ENCODE results near the gene C6. TPM values are rescaled to one million over a fixed set of nuclear protein-coding genes. Genes with fewer than 3 reads are reported as not detected.

The C6 gene
- total RNA-seq (not detected in 2 replicates), polyA plus RNA-seq (not detected in 2 replicates), polyA minus RNA-seq (not detected in 2 replicates)
- not detected for total RNA-seq (2013)

DNA sequence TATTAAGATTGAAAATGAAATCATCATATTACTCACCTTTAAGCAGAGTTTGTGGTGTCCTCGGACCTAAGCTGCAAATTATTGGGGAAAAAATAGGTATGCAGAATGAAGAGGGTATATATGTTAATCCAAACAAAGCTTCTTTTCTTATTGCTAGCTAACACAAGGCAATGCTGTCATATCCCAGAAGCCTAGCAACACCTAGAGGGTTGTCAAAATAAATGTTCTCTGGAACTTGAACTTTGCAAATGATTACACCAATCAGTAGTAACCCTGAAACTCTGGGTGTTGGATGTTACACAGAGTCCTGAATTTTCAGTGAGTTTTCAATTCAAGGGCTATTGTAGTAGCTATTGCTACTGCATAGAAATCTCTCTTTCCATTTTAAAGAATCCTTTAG lies at the start of gene C6:
C6 (minus strand) TSS at position 193 of the 400 bp plus-strand sequence. CDS start 10,302 bp downstream, outside the sequence.
- Mint-ChIP-seq H3K27me3 (no peaks in the 10 kb centered on the region), H3K4me3 (no peak within 1 kb of the TSS), H3K9me3 (ENCODE audit: insufficient read depth) (no peaks in the 10 kb centered on the region), H3K4me1 (no peaks in the 10 kb centered on the region), H3K27ac (no peak within 1 kb of the TSS)
- no peaks in the 10 kb centered on the region for H3K36me3 ChIP-seq (replicated peaks in 1 of 2; ENCODE audit: control extremely low read depth in 1 of 2, control insufficient read depth in 1 of 2, extremely low read depth in 1 of 2, insufficient read depth in 2 of 2, low read length in 1 of 2)
- H3K79me2 ChIP-seq (ENCODE audit: control insufficient read depth, insufficient read depth, low read length): no peaks in the 10 kb centered on the region
- no CpG with 5 or more reads among the region's 1 CpG for WGBS (ENCODE audit: insufficient coverage)
- H3K9me3 ChIP-seq (ENCODE audit: control extremely low read depth in 1 of 3, control insufficient read depth in 2 of 3, insufficient read depth in 1 of 3, low read length in 2 of 3): no peaks in the 10 kb centered on the region
- ATAC-seq (ENCODE audit: low read depth): no peak
- TF ChIP-seq EZH2 (IDR thresholded peaks at IDR 0.05; ENCODE audit: borderline replicate concordance, insufficient read depth, low read depth, low read length, poor library complexity, severe bottlenecking): no peak
- TF ChIP-seq, protein P1, sequence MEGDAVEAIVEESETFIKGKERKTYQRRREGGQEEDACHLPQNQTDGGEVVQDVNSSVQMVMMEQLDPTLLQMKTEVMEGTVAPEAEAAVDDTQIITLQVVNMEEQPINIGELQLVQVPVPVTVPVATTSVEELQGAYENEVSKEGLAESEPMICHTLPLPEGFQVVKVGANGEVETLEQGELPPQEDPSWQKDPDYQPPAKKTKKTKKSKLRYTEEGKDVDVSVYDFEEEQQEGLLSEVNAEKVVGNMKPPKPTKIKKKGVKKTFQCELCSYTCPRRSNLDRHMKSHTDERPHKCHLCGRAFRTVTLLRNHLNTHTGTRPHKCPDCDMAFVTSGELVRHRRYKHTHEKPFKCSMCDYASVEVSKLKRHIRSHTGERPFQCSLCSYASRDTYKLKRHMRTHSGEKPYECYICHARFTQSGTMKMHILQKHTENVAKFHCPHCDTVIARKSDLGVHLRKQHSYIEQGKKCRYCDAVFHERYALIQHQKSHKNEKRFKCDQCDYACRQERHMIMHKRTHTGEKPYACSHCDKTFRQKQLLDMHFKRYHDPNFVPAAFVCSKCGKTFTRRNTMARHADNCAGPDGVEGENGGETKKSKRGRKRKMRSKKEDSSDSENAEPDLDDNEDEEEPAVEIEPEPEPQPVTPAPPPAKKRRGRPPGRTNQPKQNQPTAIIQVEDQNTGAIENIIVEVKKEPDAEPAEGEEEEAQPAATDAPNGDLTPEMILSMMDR (IDR thresholded peaks at IDR 0.05): no peak
- intact Hi-C loops (cut with micrococcal nuclease): no loop called here
- no peaks in the 10 kb centered on the region for H3K4me1 ChIP-seq (ENCODE audit: control insufficient read depth in 2 of 2, insufficient read depth in 2 of 2, low read length in 2 of 2)
- DNase-seq: no peak
- H4K20me1 ChIP-seq (ENCODE audit: control insufficient read depth, insufficient read depth, low read length, poor library complexity, severe bottlenecking): no peaks in the 10 kb centered on the region
- H3K4me2 ChIP-seq (replicated peaks; ENCODE audit: low read depth, low read length, poor library complexity, severe bottlenecking): no peak within 1 kb of the TSS
- H3K27me3 ChIP-seq (replicated peaks in 1 of 4; ENCODE audit: control extremely low read depth in 1 of 4, control insufficient read depth in 3 of 4, insufficient read depth in 4 of 4, low read length in 3 of 4): no peaks in the 10 kb centered on the region
- ChIA-PET CTCF (no interaction called here), POLR2A (no interaction called here)
- H2AFZ ChIP-seq (ENCODE audit: insufficient read depth, low read depth, low read length, poor library complexity, severe bottlenecking): no peak within 1 kb of the TSS
- no peak within 1 kb of the TSS for H3K4me3 ChIP-seq (ENCODE audit: control extremely low read depth in 1 of 5, extremely low read depth in 1 of 5, insufficient read depth in 1 of 5, low read depth in 2 of 5, low read length in 4 of 5)
- H3K9ac ChIP-seq (ENCODE audit: low read length): no peak within 1 kb of the TSS
- H3K27ac ChIP-seq (ENCODE audit: low read length in 2 of 2): no peak within 1 kb of the TSS

DNA sequence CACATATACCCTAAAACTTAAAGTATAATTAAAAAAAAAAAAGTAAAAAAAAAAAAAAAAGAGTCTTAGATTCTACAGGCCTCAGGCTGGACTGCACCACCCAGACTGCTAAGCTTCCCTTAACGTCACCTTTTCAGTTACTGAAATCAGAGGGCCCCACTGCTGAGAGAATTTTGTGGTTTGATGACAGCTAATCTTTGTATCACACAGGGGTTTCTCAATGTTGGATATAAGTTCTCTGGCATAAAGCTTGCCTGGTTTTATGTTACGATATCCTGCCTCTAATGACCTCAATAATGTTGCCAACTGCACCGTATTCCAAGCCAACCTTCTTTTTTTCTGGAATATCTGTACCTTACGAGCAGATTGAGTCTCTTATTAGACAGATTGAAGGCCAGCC lies 43.1 kb upstream of the C6 start:
- no peak overlapping the region for H3K27ac ChIP-seq (ENCODE audit: low read length in 2 of 2)
- Mint-ChIP-seq H3K9me3 (ENCODE audit: insufficient read depth) (peaks cover 4% of the 10 kb centered on the region), H3K4me1 (no peaks in the 10 kb centered on the region), H3K27me3 (no peaks in the 10 kb centered on the region), H3K27ac (no peak overlapping the region), H3K4me3 (no peak overlapping the region)
- ChIA-PET POLR2A (no interaction called here), CTCF (no interaction called here)
- no peak overlapping the region for H2AFZ ChIP-seq (ENCODE audit: insufficient read depth, low read depth, low read length, poor library complexity, severe bottlenecking)
- no peak for ATAC-seq (ENCODE audit: low read depth)
- H3K4me1 ChIP-seq (ENCODE audit: control insufficient read depth in 2 of 2, insufficient read depth in 2 of 2, low read length in 2 of 2): no peaks in the 10 kb centered on the region
- no peaks in the 10 kb centered on the region for H3K36me3 ChIP-seq (replicated peaks in 1 of 2; ENCODE audit: control extremely low read depth in 1 of 2, control insufficient read depth in 1 of 2, extremely low read depth in 1 of 2, insufficient read depth in 2 of 2, low read length in 1 of 2)
- no peaks in the 10 kb centered on the region for H3K9me3 ChIP-seq (ENCODE audit: control extremely low read depth in 1 of 3, control insufficient read depth in 2 of 3, insufficient read depth in 1 of 3, low read length in 2 of 3)
- no CpG with 5 or more reads among the region's 4 CpGs for WGBS (ENCODE audit: insufficient coverage)
- no peaks in the 10 kb centered on the region for H3K79me2 ChIP-seq (ENCODE audit: control insufficient read depth, insufficient read depth, low read length)
- H4K20me1 ChIP-seq (ENCODE audit: control insufficient read depth, insufficient read depth, low read length, poor library complexity, severe bottlenecking): no peaks in the 10 kb centered on the region
- no peaks in the 10 kb centered on the region for H3K27me3 ChIP-seq (replicated peaks in 1 of 4; ENCODE audit: control extremely low read depth in 1 of 4, control insufficient read depth in 3 of 4, insufficient read depth in 4 of 4, low read length in 3 of 4)
- no peak overlapping the region for H3K4me3 ChIP-seq (ENCODE audit: control extremely low read depth in 1 of 5, extremely low read depth in 1 of 5, insufficient read depth in 1 of 5, low read depth in 2 of 5, low read length in 4 of 5)
- H3K4me2 ChIP-seq (replicated peaks; ENCODE audit: low read depth, low read length, poor library complexity, severe bottlenecking): no peak overlapping the region
- H3K9ac ChIP-seq (ENCODE audit: low read length): no peak overlapping the region
- TF ChIP-seq, protein P1 (IDR thresholded peaks at IDR 0.05): no peak
- TF ChIP-seq EZH2 (IDR thresholded peaks at IDR 0.05; ENCODE audit: borderline replicate concordance, insufficient read depth, low read depth, low read length, poor library complexity, severe bottlenecking): no peak
- DNase-seq: no peak
- intact Hi-C loops (cut with micrococcal nuclease): no loop called here
